Natural killer cell (primary cell): ENCODE results near the gene NDUFA6. TPM values are rescaled to one million over a fixed set of nuclear protein-coding genes. Genes with fewer than 3 reads are reported as not detected.
A peak's percentile ranks its signal among the peaks of the same experiment; 100 is the strongest.
"Not testable (repeated sequence)": the region's sequence is repeated elsewhere in the genome, so short reads cannot be mapped to it uniquely, and the experiment has no call there.

Experiments
- ATAC-seq, 3 donors: fragments of 150-1000 bp in 2 of 3; fragments of 200-7000 bp in 1 of 3; cut with Tn5 transposase; 1 replicate in 1 of 3; 2 replicates in 2 of 3; pipeline ENCODE4 v1.10.0; 2021; ENCODE audit warnings: mild to moderate bottlenecking in 2 of 3, moderate library complexity in 2 of 3
- DNase-seq, 2 donors: peaks; one replicate each; pipeline versions ENCODE4 v3.0.0 to v3.0.0-alpha.2; 2013 to 2021; ENCODE audit warnings: mixed read lengths in 1 of 2
- H3K27ac ChIP-seq: one replicate; pipeline ENCODE4 v1.5.1; 2013; ENCODE audit warnings: mild to moderate bottlenecking, low read length
- H3K27me3 ChIP-seq: one replicate; pipeline ENCODE4 v1.6.1; 2013; ENCODE audit warnings: low read length; ENCODE audit not compliant: control insufficient read depth, insufficient read depth
- H3K36me3 ChIP-seq: one replicate; pipeline ENCODE4 v1.6.1; 2013; ENCODE audit warnings: low read length; ENCODE audit not compliant: control insufficient read depth, insufficient read depth
- H3K4me1 ChIP-seq: one replicate; pipeline ENCODE4 v1.6.1; 2013; ENCODE audit warnings: low read length; ENCODE audit not compliant: control insufficient read depth, insufficient read depth
- H3K4me3 ChIP-seq: one replicate; pipeline ENCODE4 v1.5.1; 2013; ENCODE audit warnings: low read length
- H3K9me3 ChIP-seq: one replicate; pipeline ENCODE4 v1.6.1; 2013; ENCODE audit warnings: low read length; ENCODE audit not compliant: control insufficient read depth, insufficient read depth
- H3K27ac Mint-ChIP-seq, 2 donors: one replicate each; pipeline ENCODE4 v1.8.0; 2022; ENCODE audit warnings: mild to moderate bottlenecking in 2 of 2, mixed read lengths in 2 of 2, moderate library complexity in 1 of 2
- H3K27me3 Mint-ChIP-seq, 2 donors: one replicate each; pipeline ENCODE4 v1.8.0; 2022; ENCODE audit warnings: low read depth in 2 of 2, mixed read lengths in 2 of 2
- H3K36me3 Mint-ChIP-seq: one replicate; pipeline ENCODE4 v1.8.0; 2022; ENCODE audit warnings: mixed read lengths
- H3K4me1 Mint-ChIP-seq, 2 donors: one replicate each; pipeline ENCODE4 v1.8.0; 2022; ENCODE audit warnings: mixed read lengths in 2 of 2
- H3K4me3 Mint-ChIP-seq: one replicate; pipeline ENCODE4 v1.8.0; 2022; ENCODE audit warnings: mild to moderate bottlenecking, moderate library complexity, mixed read lengths
- H3K9me3 Mint-ChIP-seq, 2 donors: one replicate each; pipeline ENCODE4 v1.8.0; 2022; ENCODE audit warnings: mixed read lengths in 2 of 2
- WGBS: methylation state at CpG from one replicate; pipeline ENCODE4 v1.1.7; 2013; ENCODE audit warnings: missing lambda C conversion rate; ENCODE audit not compliant: insufficient coverage; 5-methylcytosine and 5-hydroxymethylcytosine counted together
- intact Hi-C: fragments of 100-400 bp; cut with micrococcal nuclease; formaldehyde crosslinking; loops from one replicate; pipeline ENCODE4 v1.14.2; 2022
- total RNA-seq, 4 donors: library from RNA; stranded (reverse); fragments of 120-200 nt in 1 of 4; gene quantifications; one replicate each; pipeline versions ENCODE4 v1.2.3 to v1.2.4, GENCODE V29; 2013 to 2022
- TF ChIP-seq, protein P1 (sequence below): fragments of 200-600 bp; IDR thresholded peaks from one replicate; pipeline ENCODE4 v1.8.0; 2022; ENCODE audit warnings: antibody characterized with exemption

NDUFA6 gene
- 10 to 100 TPM; 50.4 to 69.7 (median 63.8) TPM for total RNA-seq
- total RNA-seq (2013), result 95.2 TPM

DNA sequence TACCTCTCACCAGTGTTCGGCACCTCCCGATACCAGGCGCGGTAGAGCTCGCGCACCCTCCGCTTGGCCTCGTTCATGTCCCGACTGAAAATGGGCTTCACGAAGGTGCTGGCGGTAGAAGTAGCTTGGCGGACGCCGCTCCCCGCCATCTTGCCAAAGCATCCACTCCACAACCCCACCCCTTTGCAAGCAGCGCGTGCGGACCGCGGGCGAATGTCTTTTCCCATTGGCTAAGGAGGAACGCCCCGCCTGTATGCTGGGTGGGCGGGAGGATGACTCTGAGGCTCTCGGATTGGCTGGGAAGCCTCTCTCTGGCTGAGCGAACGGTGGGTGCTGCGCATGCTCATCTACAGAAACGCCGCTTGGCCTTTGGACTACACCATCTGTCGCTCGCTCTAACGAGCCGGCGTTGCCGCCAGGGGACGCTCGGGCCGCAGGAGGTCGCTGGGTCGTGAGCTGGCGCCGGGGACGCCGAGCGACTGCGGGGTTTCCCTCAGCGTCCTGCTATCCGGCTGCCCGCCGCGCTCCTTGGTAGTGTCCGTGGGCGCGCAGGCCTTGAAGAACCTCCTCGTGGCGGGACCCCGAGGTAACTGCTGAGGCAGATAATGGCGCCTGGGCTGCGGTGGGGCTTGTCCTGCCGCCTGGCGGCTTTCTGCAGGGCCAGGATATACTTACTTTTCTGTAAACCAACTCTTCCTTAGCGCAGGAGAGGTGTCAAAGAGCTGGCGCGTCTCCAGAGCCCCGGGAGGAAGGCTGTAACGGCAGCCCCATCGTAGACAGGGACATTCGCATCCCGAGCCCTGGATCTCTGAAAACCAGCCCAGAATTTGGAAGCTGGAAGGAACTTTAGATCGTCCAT is at the start of gene NDUFA6:
NDUFA6 (minus strand) TSS at position 177 of the 859 bp plus-strand sequence; CDS start at position 149, 28 bp downstream.
- intact Hi-C loops, result loop anchor here (1.0 to 10.0 kb wide), 5 partner anchors 11 to 276 kb away; partner anchors contain the start of genes NAGA and WBP2NL
- Histone ChIP-seq H3K4me1 (peaks cover 26% of the 10 kb centered on the region), H3K36me3 (peaks cover 12% of the 10 kb centered on the region), H3K27me3 (no peaks in the 10 kb centered on the region), H3K4me3 (peak within 1 kb of the TSS; percentile 82), H3K9me3 (no peaks in the 10 kb centered on the region), H3K27ac (peak within 1 kb of the TSS; percentile 94)
- Mint-ChIP-seq H3K36me3 (peaks cover 3% of the 10 kb centered on the region), H3K4me3 (peak within 1 kb of the TSS; percentile 97), H3K9me3 (no peaks in the 10 kb centered on the region), H3K27me3 (no peaks in the 10 kb centered on the region), H3K27ac (peak within 1 kb of the TSS; percentile 98 to 99), H3K4me1 (peaks cover 22 to 31% of the 10 kb centered on the region in 2 donors)
- TF ChIP-seq, protein P1, sequence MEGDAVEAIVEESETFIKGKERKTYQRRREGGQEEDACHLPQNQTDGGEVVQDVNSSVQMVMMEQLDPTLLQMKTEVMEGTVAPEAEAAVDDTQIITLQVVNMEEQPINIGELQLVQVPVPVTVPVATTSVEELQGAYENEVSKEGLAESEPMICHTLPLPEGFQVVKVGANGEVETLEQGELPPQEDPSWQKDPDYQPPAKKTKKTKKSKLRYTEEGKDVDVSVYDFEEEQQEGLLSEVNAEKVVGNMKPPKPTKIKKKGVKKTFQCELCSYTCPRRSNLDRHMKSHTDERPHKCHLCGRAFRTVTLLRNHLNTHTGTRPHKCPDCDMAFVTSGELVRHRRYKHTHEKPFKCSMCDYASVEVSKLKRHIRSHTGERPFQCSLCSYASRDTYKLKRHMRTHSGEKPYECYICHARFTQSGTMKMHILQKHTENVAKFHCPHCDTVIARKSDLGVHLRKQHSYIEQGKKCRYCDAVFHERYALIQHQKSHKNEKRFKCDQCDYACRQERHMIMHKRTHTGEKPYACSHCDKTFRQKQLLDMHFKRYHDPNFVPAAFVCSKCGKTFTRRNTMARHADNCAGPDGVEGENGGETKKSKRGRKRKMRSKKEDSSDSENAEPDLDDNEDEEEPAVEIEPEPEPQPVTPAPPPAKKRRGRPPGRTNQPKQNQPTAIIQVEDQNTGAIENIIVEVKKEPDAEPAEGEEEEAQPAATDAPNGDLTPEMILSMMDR, result peak; percentile 91
- DNase-seq (peak; percentile 96 to 99), ATAC-seq (peak; percentile 83 to 96 (median 84))
- under 1% methylated on average over 71 of the region's 71 CpGs for WGBS

DNA sequence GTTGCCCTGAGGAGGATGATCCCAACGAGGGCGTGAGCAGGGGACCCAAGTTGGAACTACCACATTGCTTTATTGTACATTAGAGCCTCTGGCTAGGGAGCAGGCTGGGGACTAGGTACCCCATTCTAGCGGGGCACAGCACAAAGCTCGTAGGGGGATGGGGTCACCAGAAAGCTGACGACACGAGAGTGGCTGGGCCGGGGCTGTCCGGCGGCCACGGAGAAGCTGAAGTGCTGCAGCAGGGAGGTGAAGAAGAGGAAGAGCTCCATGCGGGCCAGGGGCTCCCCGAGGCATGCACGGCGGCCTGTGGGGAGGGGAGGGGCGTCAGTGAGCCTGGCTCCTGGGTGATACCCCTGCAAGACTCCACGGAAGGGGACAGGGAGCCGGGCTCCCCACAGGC is 49.6 kb upstream of the NDUFA6 start:
- H3K27ac Mint-ChIP-seq, H3K9me3 ChIP-seq, H3K36me3 Mint-ChIP-seq, ATAC-seq, intact Hi-C loops, H3K27ac ChIP-seq, H3K4me1 Mint-ChIP-seq, H3K27me3 ChIP-seq, DNase-seq, H3K4me3 Mint-ChIP-seq, H3K27me3 Mint-ChIP-seq, H3K4me3 ChIP-seq, H3K4me1 ChIP-seq, H3K36me3 ChIP-seq, H3K9me3 Mint-ChIP-seq: not testable (repeated sequence)
- 89% methylated on average over 7 of the region's 17 CpGs for WGBS

DNA sequence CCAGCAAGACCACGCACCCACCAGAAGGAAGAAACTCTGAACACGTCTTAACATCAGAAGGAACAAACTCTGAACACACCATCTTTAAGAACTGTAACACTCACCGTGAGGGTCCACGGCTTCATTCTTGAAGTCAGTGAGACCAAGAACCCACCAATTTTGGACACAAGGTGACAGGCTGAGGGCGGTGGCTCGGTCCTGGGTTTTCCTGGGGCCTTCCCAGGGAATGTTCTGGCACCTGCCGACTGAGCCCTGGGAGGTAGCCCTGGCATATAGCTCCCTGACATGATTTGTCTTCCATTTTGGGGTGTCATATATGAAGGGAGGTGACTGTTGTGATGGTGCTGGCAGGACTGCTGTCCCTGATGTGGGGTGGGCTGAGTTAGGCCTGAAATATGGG is 48.9 kb upstream of the NDUFA6 start:
- H3K4me3 ChIP-seq, intact Hi-C loops, H3K27ac Mint-ChIP-seq, H3K36me3 Mint-ChIP-seq, H3K27ac ChIP-seq, H3K4me3 Mint-ChIP-seq, H3K27me3 Mint-ChIP-seq, H3K4me1 Mint-ChIP-seq, ATAC-seq, H3K36me3 ChIP-seq, H3K27me3 ChIP-seq, H3K9me3 ChIP-seq, DNase-seq, H3K9me3 Mint-ChIP-seq, H3K4me1 ChIP-seq: not testable (repeated sequence)
- 91% methylated on average over 7 of the region's 7 CpGs for WGBS

DNA sequence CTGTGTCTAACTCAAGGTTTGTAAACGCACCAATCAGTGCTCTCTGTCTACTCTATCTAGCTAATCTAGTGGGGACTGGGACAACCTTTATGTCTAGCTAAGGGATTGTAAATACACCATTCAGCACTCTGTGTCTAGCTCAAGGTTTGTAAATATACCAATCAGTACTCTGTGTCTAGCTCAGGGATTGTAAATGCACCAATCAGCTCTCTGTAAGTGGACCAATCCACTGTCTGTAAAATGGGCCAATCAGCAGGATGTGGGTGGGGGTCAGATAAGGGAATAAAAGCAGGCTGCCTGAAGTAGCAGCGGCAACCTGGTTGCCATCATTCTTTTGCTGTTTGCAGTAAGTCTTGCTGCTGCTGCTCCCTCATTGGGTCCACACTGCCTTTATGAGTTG is 48.4 kb upstream of the NDUFA6 start:
- WGBS, result 98% methylated on average over 2 of the region's 2 CpGs
- Mint-ChIP-seq H3K27ac (no peak overlapping the region), H3K4me1 (no peaks in the 10 kb centered on the region), H3K36me3 (no peaks in the 10 kb centered on the region), H3K27me3 (no peaks in the 10 kb centered on the region), H3K4me3 (no peak overlapping the region), H3K9me3 (no peaks in the 10 kb centered on the region)
- no peaks in the 10 kb centered on the region for H3K27me3 ChIP-seq
- no peaks in the 10 kb centered on the region for H3K9me3 ChIP-seq
- H3K4me1 ChIP-seq, result no peaks in the 10 kb centered on the region
- ATAC-seq (no peak), DNase-seq (no peak)
- no peak overlapping the region for H3K4me3 ChIP-seq
- H3K36me3 ChIP-seq, result no peaks in the 10 kb centered on the region
- TF ChIP-seq, protein P1, result no peak
- H3K27ac ChIP-seq, result no peak overlapping the region
- intact Hi-C loops, result no loop called here
